ENCODE results near the gene LDLRAD3.

DNA sequence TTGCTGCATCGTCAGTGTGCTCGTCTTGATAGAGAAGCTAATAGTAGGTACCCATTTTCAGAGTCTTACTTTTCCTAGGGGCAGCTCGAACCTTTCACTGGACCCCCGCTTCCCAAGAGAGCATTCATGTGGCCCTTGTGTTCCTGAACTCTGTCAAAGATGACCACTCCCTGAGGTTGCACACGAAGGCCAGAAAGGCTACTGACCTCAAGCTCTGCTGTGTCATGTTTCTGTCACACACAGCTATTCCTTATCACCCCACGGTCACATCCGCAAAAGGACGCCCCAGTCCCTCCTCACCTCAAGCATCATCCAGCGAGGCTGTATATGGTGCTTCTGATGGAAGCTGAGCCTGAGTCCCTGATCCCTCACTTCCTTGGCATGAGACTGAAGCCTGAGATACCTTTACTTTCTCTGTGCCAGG lies 171.5 kb downstream of the LDLRAD3 start:
- TF ChIP-seq, protein P1, sequence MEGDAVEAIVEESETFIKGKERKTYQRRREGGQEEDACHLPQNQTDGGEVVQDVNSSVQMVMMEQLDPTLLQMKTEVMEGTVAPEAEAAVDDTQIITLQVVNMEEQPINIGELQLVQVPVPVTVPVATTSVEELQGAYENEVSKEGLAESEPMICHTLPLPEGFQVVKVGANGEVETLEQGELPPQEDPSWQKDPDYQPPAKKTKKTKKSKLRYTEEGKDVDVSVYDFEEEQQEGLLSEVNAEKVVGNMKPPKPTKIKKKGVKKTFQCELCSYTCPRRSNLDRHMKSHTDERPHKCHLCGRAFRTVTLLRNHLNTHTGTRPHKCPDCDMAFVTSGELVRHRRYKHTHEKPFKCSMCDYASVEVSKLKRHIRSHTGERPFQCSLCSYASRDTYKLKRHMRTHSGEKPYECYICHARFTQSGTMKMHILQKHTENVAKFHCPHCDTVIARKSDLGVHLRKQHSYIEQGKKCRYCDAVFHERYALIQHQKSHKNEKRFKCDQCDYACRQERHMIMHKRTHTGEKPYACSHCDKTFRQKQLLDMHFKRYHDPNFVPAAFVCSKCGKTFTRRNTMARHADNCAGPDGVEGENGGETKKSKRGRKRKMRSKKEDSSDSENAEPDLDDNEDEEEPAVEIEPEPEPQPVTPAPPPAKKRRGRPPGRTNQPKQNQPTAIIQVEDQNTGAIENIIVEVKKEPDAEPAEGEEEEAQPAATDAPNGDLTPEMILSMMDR (IDR thresholded peaks at IDR 0.05) = no peak
- TF ChIP-seq POLR2AphosphoS5 (IDR thresholded peaks at IDR 0.05) (no peak), EP300 (IDR thresholded peaks at IDR 0.05) (no peak)

All from suprapubic skin (tissue), 4 donors.